DND-41 (cell line): ENCODE measurements around the gene PCGF3.

Experiments
- CTCF ChIP-seq: IDR thresholded peaks from 2 replicates; pipeline ENCODE4 v1.5.1; 2012; ENCODE audit warnings: borderline replicate concordance, low read length, moderate library complexity, mild to moderate bottlenecking; ENCODE audit not compliant: poor library complexity, severe bottlenecking; ENCODE audit errors: extremely low read depth
- EZH2 ChIP-seq: IDR thresholded peaks from 3 replicates; pipeline ENCODE4 v1.6.1; 2012; ENCODE audit warnings: borderline replicate concordance, low read depth, mild to moderate bottlenecking, moderate library complexity, low read length, inconsistent platforms; ENCODE audit not compliant: severe bottlenecking

GRCh38 chr4:787561-787981 lies 81.9 kb downstream of the PCGF3 start:
- TF ChIP-seq CTCF, result no peak
- TF ChIP-seq EZH2, result no peak
